Stromal cell of bone marrow (primary cell): Measurements from ENCODE around the gene GALNT2.

Experiments used
- DNase-seq: peaks from one replicate; pipeline ENCODE4 v3.0.0-alpha.2; 2012; ENCODE audit warnings: low read depth

Gene GALNT2

GRCh38 chr1:230066466-230067404 lies at the start of gene GALNT2:
TSS of gene GALNT2 (plus strand) at chr1:230067238. CDS start at chr1:230067281, 43 bp downstream.
- DNase-seq = peak; percentile 81

DNA sequence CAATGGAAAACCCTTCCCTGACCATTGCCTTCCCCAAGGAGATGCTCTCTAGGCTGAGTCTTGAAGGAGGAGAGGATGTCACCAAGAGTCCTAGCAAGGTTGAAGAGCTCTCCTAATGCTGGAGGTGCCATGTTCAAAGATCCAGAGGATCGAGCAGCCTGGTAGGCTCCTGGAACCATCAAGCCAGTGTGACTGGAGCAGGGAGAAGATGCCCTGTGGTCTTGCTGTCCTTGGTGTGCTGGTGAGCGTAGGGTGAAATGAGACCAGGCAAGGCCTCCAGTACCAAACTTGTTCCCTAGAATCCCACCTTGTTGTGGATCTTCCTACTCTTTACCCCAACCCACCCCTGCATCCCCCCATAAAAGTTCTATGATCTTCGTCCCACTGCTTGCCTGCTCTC lies 46.6 kb upstream of the GALNT2 start:
- DNase-seq = no peak

DNA sequence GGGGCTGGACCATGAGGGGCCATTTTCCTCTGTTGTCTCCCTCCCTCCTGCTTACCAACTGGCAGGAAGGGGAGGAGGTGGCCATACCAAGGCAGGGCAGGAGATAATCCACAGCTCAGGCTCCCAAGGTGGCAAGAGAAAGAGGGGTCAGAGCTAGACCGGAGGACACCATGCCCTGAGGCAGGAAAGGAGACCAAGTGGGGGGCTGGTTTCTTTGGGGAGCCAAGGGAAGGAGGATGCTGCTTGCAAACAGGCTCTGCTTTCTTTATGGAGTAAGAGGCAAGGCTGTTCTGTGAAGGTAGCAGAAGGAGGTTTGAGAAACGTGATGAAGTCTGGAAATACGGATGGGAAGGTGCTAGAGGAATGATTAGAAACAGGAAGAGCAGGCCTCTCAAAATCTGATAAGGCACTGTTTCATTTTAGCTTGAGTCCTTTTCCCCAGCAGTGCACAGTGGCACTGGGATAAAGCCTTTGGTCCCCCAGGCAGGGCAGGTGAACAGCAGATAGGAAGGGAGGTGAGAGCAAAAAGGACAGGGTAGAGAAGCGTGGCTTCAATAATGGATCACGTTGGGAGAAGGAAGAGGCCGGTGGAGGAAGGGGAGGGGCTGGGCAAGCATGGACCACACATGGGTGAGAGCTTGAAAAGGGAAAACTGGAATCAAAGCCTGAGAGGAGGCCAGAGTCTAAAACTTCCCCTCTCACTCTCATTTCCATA lies 44.2 kb upstream of the GALNT2 start:
- no peak for DNase-seq

DNA sequence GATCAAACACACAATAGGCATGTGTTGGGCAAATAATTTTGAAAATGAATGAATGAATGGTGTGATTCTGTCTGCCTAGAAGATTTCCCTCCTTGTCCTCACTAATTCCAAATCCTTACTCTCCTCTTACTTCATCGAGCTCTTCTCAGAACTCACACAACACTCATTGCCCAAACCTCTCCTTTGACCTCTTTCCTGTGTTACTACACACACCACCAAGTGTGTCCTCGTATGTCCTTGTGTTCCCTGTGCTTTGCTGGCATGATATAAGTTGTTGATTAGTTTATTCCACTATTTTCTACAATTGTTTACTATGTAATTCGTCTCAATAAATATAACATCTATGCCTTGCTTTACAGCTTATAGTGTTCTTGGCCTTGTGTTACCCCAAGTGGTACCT lies 41.4 kb upstream of the GALNT2 start:
- no peak for DNase-seq

GRCh38 chr1:230026139-230026538 lies 40.9 kb upstream of the GALNT2 start:
- DNase-seq = no peak

- no peak for DNase-seq
These were observed 40.5 kb upstream of the GALNT2 start for GRCh38 chr1:230026572-230026971.

DNA sequence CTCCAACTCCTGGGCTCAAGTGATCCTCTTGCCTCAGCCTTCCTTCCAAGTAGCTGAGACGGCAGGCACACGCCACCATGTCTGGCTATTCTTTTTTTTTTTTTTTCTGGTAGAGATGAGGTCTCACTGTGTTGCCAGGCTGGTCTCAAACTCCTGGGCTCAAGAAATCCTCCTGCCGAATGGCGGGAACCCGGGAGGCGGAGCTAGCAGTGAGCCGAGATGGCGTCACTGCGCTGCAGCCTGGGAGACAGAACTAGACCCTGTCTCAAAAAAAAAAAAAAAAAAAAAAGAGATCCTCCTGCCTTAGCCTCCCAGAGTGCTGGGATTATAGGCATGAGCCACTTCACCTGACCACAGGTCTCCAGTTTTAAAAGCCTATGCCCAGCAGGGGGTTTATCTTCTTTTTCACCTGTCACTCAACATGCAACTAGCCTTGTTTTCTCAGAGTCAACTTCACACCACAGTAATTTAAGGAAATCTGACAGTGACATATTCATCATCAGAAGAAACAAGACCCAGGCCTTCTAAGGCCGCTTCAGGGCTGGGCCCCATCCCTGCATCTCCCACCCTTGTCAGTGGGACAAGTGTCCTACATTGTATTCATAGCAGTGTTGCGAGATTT lies 38.3 kb upstream of the GALNT2 start:
- DNase-seq = no peak

DNA sequence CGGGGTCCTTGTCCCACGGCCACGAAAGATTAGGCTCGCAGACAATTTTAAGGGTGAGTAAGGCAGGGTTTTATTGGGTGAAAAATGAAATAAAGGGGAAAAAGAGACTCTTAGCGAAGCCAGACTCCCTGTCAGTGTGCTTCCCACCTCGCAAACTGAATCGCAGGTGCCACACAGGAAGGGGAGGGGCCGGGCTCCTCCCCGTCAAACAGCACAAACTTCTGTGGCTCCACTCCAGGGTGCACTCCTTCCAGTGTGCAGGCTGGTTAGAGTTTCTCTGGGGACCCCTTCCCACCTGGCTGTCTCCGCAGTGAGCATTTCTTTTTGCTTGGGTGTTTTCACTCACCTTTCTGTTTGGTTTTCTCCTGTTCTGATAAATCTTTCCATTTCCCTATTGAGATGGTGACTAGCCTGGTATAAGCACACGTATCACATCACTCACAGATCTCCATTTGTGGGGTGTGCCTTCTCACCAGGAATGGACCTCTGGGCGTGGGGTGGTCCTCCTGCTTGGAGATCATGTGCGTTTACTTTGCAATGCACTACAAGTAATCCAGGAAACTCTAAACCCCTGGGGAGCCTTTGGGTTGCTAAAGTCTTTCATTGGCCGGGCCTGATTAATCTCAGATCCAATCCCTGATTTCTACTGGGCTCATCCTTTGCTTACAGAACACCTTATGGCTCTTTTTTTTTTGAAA lies 37.6 kb upstream of the GALNT2 start:
- DNase-seq = no peak

- no peak for DNase-seq
These were observed 36.8 kb upstream of the GALNT2 start for GRCh38 chr1:230030122-230030821.

DNA sequence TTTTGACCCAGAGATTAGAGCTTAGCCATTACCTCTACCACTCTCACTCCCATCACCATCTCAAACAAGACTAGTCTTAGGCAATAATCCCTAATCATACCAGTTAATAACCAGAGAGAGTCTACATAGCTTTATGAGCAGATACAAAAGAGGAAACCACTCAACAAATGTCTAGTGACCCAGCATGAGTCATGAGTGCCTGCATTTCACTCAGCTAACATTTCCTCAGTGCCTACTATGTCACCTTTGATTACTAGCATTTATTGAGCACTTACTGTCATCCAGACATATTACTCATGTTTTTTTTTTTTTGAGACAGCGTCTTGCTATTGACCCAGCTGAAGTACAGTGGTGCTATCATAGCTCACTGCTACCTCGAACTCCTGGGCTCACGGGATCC lies 35.9 kb upstream of the GALNT2 start:
- DNase-seq = no peak

DNA sequence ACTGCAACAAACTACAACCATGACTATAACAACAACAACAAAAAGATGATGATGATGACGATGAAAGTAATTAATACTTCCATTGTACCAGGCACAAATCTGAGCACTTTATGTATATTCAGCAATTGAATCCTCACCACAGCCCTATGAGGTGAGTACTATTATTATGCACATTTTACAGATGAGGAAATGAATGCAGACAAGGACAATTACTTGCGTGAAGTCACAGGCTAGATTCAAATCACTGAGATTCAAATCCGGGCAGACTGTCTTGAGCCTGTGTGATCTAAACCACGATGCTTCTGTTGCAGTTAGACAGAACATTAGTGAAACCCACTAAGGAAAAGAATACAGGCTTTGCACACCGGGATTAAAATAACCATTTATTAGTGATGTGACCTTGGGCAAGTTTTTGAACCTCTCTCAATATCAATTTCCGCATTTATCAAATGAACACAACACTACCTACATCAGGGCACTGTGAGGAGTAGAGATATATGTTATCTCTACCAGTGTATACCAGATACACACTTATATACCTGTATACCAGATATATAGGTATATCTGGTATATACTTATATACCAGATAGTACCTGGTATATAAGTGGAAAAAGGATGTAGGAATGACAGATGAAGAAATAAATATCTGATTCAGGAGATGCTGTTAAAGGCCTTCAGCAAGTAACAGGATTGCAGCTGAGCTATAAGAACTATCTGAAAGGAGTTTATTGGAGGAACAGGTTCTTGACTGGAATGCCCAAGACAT lies 34.3 kb upstream of the GALNT2 start:
- DNase-seq = no peak

DNA sequence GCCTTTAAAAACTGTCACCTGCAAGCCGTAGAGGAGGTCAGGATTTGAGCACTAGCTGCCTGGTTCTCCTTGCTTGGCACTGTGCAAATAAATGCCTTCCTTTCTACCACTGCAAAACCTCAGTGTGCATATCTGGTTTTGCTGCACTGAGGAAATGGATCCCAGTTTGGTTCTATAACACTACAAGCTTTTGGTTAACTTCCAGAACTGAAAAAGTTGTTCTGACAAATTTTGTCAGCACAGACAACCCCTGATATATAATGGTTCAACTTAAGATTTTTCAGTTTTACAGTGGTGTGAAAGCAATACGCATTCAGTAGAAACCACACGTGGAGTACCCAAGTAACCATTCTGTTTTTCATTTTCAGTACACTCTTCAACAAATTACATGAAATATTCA lies 29.8 kb upstream of the GALNT2 start:
- no peak for DNase-seq

GRCh38 chr1:230040440-230040839 lies 26.6 kb upstream of the GALNT2 start:
- no peak for DNase-seq

- no peak for DNase-seq
These were observed 24.0 kb upstream of the GALNT2 start for GRCh38 chr1:230043081-230043480.

DNA sequence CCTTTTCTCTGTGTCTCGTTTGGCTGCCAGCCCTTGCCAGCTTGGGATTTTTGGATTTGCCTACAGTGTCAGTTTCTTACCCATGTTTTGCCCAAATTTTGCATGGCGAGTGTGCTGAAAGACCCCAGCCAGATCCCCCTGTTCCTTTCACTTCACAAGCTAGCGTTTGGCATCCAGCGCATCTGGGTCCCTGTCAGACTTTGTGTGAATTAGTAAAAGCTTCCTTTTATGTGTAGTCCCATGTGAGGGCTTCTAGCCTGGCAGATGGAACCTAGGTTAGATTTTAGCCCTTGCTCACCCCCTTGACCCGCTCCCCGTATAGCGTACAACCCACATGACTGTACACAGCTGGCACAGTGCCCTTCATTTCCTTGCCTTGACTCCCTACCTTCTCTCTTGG lies 22.3 kb upstream of the GALNT2 start:
- DNase-seq = no peak

DNA sequence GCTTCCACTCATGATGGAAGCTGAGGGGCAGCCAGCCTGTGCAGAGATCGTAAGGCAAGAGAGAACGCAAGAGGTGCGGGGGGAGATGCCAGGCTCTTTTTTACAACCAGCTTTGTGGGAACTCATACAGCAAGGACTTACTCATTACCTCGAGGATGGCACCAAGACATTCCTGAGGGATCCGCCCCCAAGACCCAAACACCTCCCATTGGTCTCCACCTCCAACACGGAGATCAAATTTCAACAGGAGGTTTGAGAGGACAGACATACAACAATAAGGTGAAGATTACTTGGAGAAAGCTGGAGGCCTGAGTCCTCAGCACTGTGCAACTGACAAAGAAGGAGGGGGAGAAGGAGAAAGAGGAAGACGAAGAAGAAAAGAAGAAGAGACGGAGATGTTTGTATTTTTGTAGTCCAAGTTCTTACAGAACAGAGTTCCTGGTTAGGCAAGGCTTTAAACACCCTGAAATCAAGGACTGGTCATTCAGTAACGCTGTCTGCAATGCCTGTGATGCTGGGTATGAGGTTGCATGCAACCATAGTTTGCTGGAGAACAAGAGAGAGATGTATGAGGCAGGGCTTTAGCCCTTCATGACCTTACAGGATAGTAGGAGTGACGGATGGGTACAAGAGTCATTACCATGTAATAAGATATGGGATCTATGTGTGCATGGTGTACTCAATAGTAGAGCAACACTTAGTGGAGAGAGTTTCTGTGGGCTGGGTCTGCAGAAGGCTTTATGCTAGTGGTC lies 19.7 kb upstream of the GALNT2 start:
- DNase-seq = no peak

GRCh38 chr1:230048322-230048721 lies 18.7 kb upstream of the GALNT2 start:
- DNase-seq = no peak

DNA sequence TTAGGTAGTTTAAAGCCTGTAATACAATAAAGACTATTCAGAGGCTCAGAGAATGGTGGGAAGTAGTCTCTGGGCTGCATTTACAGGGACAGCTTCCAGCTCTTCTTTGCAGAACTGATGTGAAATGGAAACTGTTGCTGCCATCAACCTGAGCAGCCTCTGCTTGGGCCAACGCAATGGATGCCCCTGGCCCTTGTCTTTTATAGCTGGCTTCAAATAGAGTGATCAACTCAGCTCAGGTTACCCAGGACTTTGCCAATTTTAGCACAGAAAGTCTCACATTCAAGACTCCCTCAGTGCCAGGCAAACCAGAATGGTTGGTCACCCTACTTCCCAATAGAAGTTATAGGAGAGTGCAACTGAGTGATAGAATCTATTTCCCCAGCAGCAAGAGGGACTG lies 18.1 kb upstream of the GALNT2 start:
- no peak for DNase-seq

- no peak for DNase-seq
These were observed 17.3 kb upstream of the GALNT2 start for GRCh38 chr1:230049731-230050130.
